ENCODE results near the gene BNIPL. TPM values are rescaled to one million over a fixed set of nuclear protein-coding genes. Genes with fewer than 3 reads are reported as not detected.

The BNIPL gene
- total and polyA plus RNA-seq, 2 of the 13 experiments (the other 11 are each of a cell fraction or from before 2014, with no cell fraction given) = 0.40 to 1.1 TPM

- TF ChIP-seq ZNF382 (CRISPR knock-in tag; IDR thresholded peaks at IDR 0.05; ENCODE audit: borderline replicate concordance) (no peak), TBL1XR1 (IDR thresholded peaks at IDR 0.05; ENCODE audit: borderline replicate concordance, low read length, partially characterized antibody) (peak; percentile 5), GMEB2 (CRISPR knock-in tag; IDR thresholded peaks at IDR 0.05; ENCODE audit: low read depth) (peak; percentile 78), ZNF331 (CRISPR knock-in tag; IDR thresholded peaks at IDR 0.05) (no peak), DRAP1 (CRISPR knock-in tag; IDR thresholded peaks at IDR 0.05) (peak; percentile 15; the same call in 1 of the 2 replicates), PCBP1 (IDR thresholded peaks at IDR 0.05; ENCODE audit: borderline replicate concordance, low read depth, low read length) (no peak), ZNF431 (CRISPR knock-in tag; IDR thresholded peaks at IDR 0.05; ENCODE audit: borderline replicate concordance, low read depth) (no peak; the same call in 1 of the 2 replicates), ZNF354B (CRISPR knock-in tag; IDR thresholded peaks at IDR 0.05) (no peak), ZNF569 (CRISPR knock-in tag; IDR thresholded peaks at IDR 0.05; ENCODE audit: borderline replicate concordance) (no peak), GZF1 (CRISPR knock-in tag; IDR thresholded peaks at IDR 0.05) (no peak), REL (CRISPR knock-in tag; conservative IDR thresholded peaks at IDR 0.05) (no peak), JUN (CRISPR knock-in tag; IDR thresholded peaks at IDR 0.05) (no peak), ZNF749 (CRISPR knock-in tag; IDR thresholded peaks at IDR 0.05; ENCODE audit: borderline replicate concordance) (peak; percentile 76; the same call in 1 of the 2 replicates), PRDM10 (CRISPR knock-in tag; IDR thresholded peaks at IDR 0.05; ENCODE audit: low read depth) (no peak; the same call in 1 of the 2 replicates), ZNF614 (CRISPR knock-in tag; IDR thresholded peaks at IDR 0.05; ENCODE audit: borderline replicate concordance) (no peak), ZSCAN21 (CRISPR knock-in tag; IDR thresholded peaks at IDR 0.05; ENCODE audit: borderline replicate concordance) (peak; percentile 65), ZNF574 (CRISPR knock-in tag; IDR thresholded peaks at IDR 0.05) (peak; percentile 75), ZNF337 (CRISPR knock-in tag; IDR thresholded peaks at IDR 0.05; ENCODE audit: borderline replicate concordance, low read depth) (peak; percentile 61; the same call in 1 of the 2 replicates), RBFOX2 (IDR thresholded peaks at IDR 0.05; ENCODE audit: low read depth, low read length) (peak; percentile 82)
Measured at GRCh38 chr1:151008244-151009205, 27.9 kb upstream of the BNIPL start, which contains the start of gene PRUNE1 (continued).
